ENCODE data around the gene POLR3K.

- TF ChIP-seq CTCF (conservative IDR thresholded peaks at IDR 0.05 in 1 of 2, IDR thresholded peaks at IDR 0.05 in 1 of 2; ENCODE audit: low read depth in 1 of 2, low read length in 2 of 2), result no peak
- no peak for TF ChIP-seq EZH2 (IDR thresholded peaks at IDR 0.05; ENCODE audit: low read length, missing control alignments)
Observed at GRCh38 chr16:35678-36305, 17.6 kb downstream of the POLR3K start.

Measured in fibroblast of lung (primary cell).